Epithelial cell of esophagus (primary cell): ENCODE measurements around the gene WASF1.
"Not testable (repeated sequence)": the region's sequence is repeated elsewhere in the genome, so short reads cannot be mapped to it uniquely, and the experiment has no call there.

Source experiments
- DNase-seq: peaks from one replicate; pipeline ENCODE4 v3.0.0; 2010; ENCODE audit warnings: low read depth
- H3K4me3 ChIP-seq: 2 replicates; pipeline ENCODE4 v1.5.1; 2011; ENCODE audit warnings: mild to moderate bottlenecking, low read length, control low read depth
- TF ChIP-seq, protein P1 (sequence below): IDR thresholded peaks from 2 replicates; pipeline ENCODE4 v1.5.1; 2011; ENCODE audit warnings: low read depth, mild to moderate bottlenecking, low read length, control low read depth, inconsistent platforms; ENCODE audit not compliant: insufficient read depth; ENCODE audit errors: missing control alignments

WASF1 gene

DNA sequence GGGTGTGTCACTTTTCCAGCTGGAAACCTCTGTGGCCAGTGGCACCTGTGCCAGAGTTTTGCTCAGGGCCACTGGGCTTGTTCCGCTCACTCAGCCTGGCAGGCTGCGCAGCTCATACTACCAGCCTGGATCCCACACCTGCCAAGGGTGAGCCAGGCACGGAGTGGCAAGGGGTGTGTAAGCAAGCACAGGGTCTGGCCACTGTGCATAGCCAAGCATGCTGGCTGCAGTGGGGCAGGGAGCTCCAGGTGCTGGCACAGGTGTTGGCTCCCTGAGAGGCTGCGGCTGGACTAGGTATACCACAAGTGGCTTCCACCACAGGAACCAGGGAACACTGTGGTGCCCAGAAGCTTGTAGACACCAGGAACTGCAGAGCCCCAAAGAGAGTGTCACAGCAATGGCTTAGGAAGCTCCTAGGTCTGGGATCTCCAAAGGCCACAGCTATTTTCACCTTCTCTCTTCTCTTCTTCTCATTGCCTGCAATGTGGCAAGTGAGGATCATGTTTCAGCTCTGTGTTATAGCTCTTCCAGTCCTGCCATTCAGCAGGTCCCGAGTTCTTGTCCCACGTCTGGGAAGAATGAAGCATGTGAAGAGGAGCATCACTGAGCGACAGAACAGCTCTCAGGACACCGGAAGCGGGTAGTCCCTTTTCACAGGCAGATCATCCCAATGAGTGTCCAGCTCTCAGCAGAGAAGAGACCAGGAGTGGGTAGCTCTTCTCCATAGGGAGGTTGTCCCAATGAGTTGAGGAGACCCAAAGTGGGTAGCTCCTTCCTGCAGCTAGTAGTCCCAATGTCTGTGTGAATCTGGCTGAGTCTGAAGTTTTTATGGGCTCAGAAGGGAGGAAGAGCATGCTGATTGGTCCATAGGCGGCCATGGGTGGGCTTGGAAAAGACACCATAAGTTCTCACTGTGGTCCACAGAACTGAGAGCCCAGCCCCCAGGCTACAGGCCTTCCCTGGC lies 41.3 kb downstream of the WASF1 start:
- H3K4me3 ChIP-seq, result no peak overlapping the region
- no peak for DNase-seq
- TF ChIP-seq, protein P1, sequence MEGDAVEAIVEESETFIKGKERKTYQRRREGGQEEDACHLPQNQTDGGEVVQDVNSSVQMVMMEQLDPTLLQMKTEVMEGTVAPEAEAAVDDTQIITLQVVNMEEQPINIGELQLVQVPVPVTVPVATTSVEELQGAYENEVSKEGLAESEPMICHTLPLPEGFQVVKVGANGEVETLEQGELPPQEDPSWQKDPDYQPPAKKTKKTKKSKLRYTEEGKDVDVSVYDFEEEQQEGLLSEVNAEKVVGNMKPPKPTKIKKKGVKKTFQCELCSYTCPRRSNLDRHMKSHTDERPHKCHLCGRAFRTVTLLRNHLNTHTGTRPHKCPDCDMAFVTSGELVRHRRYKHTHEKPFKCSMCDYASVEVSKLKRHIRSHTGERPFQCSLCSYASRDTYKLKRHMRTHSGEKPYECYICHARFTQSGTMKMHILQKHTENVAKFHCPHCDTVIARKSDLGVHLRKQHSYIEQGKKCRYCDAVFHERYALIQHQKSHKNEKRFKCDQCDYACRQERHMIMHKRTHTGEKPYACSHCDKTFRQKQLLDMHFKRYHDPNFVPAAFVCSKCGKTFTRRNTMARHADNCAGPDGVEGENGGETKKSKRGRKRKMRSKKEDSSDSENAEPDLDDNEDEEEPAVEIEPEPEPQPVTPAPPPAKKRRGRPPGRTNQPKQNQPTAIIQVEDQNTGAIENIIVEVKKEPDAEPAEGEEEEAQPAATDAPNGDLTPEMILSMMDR, result no peak

DNA sequence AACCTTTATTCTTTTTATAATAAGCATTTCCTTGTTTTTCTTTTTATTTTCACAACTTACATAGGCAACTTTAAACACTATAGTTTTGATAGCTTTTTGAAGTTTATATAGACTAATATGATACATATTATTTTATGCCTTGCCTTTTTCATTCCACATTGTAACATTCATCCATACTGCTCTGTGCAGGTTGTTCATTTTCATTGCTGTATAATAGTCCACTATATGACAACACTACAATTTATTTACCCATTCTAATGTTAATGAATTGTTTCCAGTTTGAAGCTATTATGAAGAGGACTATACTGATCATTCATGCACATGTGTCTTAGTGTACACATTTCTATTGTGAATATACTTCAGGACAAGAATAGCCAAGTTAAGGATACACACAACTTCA lies 49.1 kb downstream of the WASF1 start:
- TF ChIP-seq, protein P1, result no peak
- H3K4me3 ChIP-seq, result no peak overlapping the region
- no peak for DNase-seq

DNA sequence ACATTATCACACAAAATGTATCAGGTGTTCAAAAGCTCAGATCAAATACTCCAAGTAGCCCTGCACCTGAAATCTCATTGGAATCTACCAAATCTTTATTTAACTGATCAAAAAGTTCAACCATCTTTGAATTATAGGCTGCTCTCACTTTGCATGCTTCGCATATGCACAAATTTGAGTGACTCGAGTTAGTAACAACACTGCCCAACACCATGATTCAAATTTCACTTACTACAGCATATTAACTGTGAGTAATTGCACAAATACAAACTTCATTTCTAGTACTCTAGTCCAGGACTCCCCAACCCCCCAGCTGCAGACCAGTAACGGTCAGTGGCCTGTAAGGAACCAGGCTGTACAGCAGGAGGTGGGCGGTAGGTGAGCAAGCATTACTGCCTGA lies 51.1 kb downstream of the WASF1 start:
- no peak for DNase-seq
- no peak overlapping the region for H3K4me3 ChIP-seq
- TF ChIP-seq, protein P1, result no peak

DNA sequence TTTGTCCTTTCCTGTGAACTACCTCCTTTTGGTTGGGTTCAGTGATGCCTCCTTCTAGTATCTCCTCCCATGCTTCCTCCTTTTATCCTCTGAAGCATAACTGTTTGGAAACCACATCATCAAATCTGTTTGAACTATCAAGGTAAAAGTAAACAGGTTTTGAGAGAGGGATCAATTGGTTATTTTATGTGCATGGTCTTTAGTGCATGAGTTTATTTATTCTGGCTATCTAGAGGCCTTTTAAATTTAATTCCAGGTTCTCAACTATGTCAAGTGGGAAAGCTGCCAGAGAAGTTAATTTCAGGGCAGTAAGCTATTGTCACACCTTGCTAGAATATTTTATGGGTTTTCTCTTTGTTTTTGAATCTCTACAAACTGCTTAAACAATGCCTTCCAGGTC lies 54.1 kb downstream of the WASF1 start:
- TF ChIP-seq, protein P1, result no peak
- H3K4me3 ChIP-seq, result no peak overlapping the region
- DNase-seq, result no peak

DNA sequence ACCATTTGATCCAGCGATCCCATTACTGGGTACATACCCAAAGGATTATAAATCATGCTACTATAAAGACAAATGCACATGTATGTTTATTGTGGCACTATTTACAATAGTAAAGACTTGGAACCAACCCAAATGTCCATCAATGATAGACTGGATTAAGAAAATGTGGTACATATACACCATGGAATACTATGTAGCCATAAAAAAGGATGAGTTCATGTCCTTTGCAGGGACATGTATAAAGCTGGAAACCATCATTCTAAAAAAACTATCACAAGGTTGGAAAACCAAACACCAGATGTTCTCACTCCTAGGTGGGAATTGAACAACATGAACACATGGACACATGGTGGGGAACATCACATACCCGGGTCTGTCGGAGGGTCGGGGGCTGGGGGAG lies 57.8 kb downstream of the WASF1 start:
- not testable (repeated sequence) for DNase-seq, H3K4me3 ChIP-seq

DNA sequence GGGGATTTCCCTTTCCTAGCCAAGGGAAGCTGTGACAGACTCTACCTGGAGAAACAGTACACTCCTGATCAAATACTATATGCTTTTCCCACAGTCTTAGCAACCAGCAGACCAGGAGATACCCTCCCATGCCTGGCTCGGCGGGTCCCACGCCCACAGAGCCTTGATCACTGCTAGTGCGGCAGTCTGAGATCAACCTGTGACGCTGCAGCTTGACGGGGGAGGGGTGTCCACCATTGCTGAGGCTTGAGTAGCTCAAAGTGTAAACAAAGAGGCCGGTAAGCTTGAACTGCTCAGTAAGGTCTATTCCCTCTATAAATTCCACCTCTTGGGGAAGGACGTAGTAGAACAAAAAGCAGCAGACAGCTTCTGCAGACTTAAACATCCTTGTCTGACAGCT lies 63.2 kb downstream of the WASF1 start:
- TF ChIP-seq, protein P1, result no peak
- DNase-seq, result peak; percentile 48
- H3K4me3 ChIP-seq, result no peak overlapping the region

DNA sequence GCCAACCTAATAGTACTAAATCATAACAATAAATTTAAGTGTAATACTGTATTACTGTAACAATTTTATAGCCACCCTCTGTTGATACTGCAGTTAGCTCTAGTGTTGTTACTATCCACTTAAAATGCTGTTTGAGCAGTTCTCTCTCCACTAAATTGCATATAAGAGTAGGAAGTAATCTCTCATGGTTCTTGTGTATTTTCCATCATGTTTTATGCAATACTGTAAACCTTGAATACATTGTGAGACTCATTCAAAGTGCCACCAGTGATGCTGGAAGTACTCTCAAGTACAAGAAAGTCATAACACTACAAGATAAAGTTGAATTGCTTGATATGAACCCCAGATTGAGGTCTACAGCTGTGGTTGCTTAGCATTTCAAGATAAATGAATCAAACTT lies 65.5 kb downstream of the WASF1 start:
- TF ChIP-seq, protein P1, result no peak
- no peak overlapping the region for H3K4me3 ChIP-seq
- DNase-seq, result no peak
